CD4-positive, alpha-beta T cell treated with Interleukin-4 for 1 hour (primary cell): ENCODE data around the gene SLC35F3.
"Not testable (repeated sequence)": the region's sequence is repeated elsewhere in the genome, so short reads cannot be mapped to it uniquely, and the experiment has no call there.

Source experiments
- DNase-seq, 2 donors: peaks; one replicate each; pipeline ENCODE4 v3.0.0-alpha.2; 2020 to 2022

The SLC35F3 gene

GRCh38 chr1:234152344-234152743 lies 247.9 kb downstream of the SLC35F3 start:
- DNase-seq = not testable (repeated sequence)

GRCh38 chr1:234154320-234155251 lies 250.1 kb downstream of the SLC35F3 start:
- DNase-seq = peak in 1 of 2 donors; percentile 52

GRCh38 chr1:234162661-234163060 lies 258.2 kb downstream of the SLC35F3 start:
- no peak for DNase-seq

- DNase-seq = no peak
These were observed 258.9 kb downstream of the SLC35F3 start for GRCh38 chr1:234163267-234163919.

- no peak for DNase-seq
These were observed 259.7 kb downstream of the SLC35F3 start for GRCh38 chr1:234164098-234164709.

- DNase-seq = no peak
These were observed 263.7 kb downstream of the SLC35F3 start for GRCh38 chr1:234168061-234168724.

- no peak for DNase-seq
These were observed 264.8 kb downstream of the SLC35F3 start for GRCh38 chr1:234169161-234169849.

GRCh38 chr1:234170067-234170466 lies 265.6 kb downstream of the SLC35F3 start:
- DNase-seq = no peak

- no peak for DNase-seq
These were observed 266.1 kb downstream of the SLC35F3 start for GRCh38 chr1:234170622-234171021.

- DNase-seq = no peak
These were observed 269.5 kb downstream of the SLC35F3 start for GRCh38 chr1:234173968-234174367.

- DNase-seq = no peak
These were observed 270.9 kb downstream of the SLC35F3 start for GRCh38 chr1:234175363-234175762.

GRCh38 chr1:234176000-234176399 lies 271.5 kb downstream of the SLC35F3 start:
- no peak for DNase-seq

- DNase-seq = not testable (repeated sequence)
These were observed 272.4 kb downstream of the SLC35F3 start for GRCh38 chr1:234176847-234177246.

- no peak for DNase-seq
These were observed 281.0 kb downstream of the SLC35F3 start for GRCh38 chr1:234185438-234185837.

- no peak for DNase-seq
These were observed 281.7 kb downstream of the SLC35F3 start for GRCh38 chr1:234186037-234186688.

GRCh38 chr1:234188454-234188792 lies 283.9 kb downstream of the SLC35F3 start:
- no peak for DNase-seq

- no peak for DNase-seq
These were observed 293.4 kb downstream of the SLC35F3 start for GRCh38 chr1:234197839-234198238.

GRCh38 chr1:234199476-234200127 lies 295.1 kb downstream of the SLC35F3 start:
- no peak for DNase-seq

GRCh38 chr1:234200566-234200965 lies 296.1 kb downstream of the SLC35F3 start:
- no peak for DNase-seq

- DNase-seq = no peak
These were observed 297.1 kb downstream of the SLC35F3 start for GRCh38 chr1:234201600-234201999.

- DNase-seq = no peak
These were observed 301.5 kb downstream of the SLC35F3 start for GRCh38 chr1:234205966-234206365.
